Astrocyte of the cerebellum (primary cell): ENCODE results near the gene RPL14.
A peak's percentile ranks its signal among the peaks of the same experiment; 100 is the strongest.

Experiments
- DNase-seq: peaks from one replicate; pipeline ENCODE4 v3.0.0-alpha.2; 2011; ENCODE audit warnings: low read depth
- H3K4me3 ChIP-seq: 2 replicates; pipeline ENCODE4 v1.5.1; 2011; ENCODE audit warnings: mild to moderate bottlenecking, low read depth, low read length, moderate library complexity
- in situ Hi-C: cut with HindIII; loops from 2 replicates; pipeline ENCODE4 v1.10.0; 2017; ENCODE audit warnings: low sequenced_read_pairs
- TF ChIP-seq, protein P1 (sequence below): IDR thresholded peaks from 2 replicates; pipeline ENCODE4 v1.5.1; 2012; ENCODE audit warnings: low read length, low read depth, moderate library complexity, mild to moderate bottlenecking; ENCODE audit errors: missing control alignments

Gene RPL14

DNA sequence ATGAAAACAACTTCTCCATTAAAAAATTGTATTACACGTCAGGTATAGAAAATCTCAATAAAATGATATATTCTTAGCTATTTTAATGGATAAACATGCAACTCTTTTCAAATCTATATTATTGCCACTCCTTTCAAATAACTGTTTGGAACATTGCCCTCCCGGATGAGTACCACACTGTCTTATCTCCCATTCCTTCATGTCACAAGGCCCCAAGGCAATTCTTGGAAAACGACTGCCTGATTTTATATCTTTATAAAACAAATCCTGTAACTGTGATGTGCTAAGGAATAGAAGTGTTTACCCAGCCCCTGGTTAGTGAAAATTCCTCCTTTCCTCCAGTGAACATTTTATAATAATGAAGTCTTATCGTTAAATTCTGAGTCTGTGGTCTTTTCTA lies 13.6 kb downstream of the RPL14 start:
- no peak overlapping the region for H3K4me3 ChIP-seq
- in situ Hi-C loops = no loop called here
- TF ChIP-seq, protein P1, sequence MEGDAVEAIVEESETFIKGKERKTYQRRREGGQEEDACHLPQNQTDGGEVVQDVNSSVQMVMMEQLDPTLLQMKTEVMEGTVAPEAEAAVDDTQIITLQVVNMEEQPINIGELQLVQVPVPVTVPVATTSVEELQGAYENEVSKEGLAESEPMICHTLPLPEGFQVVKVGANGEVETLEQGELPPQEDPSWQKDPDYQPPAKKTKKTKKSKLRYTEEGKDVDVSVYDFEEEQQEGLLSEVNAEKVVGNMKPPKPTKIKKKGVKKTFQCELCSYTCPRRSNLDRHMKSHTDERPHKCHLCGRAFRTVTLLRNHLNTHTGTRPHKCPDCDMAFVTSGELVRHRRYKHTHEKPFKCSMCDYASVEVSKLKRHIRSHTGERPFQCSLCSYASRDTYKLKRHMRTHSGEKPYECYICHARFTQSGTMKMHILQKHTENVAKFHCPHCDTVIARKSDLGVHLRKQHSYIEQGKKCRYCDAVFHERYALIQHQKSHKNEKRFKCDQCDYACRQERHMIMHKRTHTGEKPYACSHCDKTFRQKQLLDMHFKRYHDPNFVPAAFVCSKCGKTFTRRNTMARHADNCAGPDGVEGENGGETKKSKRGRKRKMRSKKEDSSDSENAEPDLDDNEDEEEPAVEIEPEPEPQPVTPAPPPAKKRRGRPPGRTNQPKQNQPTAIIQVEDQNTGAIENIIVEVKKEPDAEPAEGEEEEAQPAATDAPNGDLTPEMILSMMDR = no peak
- no peak for DNase-seq

DNA sequence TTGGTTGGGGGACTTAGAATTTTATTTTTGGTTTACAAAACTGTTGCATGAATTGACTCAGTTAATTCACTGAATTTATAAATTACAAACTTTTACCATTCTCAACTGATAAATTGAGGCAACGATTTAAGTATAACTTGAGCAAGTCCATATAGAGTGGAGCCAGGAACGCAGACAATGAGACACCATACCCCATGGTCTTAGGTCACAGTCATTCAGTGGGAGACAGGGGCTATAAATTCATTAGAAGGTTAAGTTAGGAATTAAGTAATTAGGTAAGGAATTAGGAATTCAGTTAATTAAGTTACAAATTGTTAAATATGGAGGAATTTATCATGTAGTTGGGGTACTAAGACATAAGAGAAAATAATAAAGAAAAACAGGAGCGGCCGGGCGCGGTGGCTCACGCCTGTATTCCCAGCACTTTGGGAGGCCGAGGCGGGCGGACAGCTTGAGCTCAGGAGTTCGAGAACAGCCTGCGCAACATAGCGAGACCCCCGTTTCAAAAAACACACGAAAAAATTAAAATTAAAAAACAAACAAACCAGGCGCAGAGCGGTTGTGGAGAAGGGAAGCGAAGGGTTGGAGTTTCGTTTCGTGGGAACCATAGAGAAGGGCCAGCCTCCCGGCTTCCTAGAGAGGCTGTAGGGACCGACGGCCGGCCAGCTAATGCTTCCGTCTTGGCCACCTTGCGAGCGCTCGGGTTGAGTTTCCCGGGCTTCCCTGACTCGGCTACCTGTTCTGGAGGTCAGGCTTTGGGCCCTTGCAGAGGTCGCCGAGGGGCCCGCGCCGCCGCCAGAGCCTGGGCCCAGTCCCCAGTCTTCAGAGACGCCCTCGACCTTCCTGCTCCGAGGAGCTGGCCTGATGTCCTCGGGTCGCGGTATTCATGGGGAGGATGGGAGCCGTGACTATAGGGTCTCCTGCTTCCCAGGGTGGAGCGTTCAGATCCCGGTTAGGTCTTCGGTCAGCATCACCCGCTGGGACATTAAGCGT lies 19.6 kb downstream of the RPL14 start, which contains the start of gene ZNF619:
Gene ZNF619, plus strand, starts transcription at position 645 of the 993 bp plus-strand sequence. CDS start 858 bp downstream, outside the sequence.
- TF ChIP-seq, protein P1 = no peak
- peak; percentile 41 for DNase-seq
- H3K4me3 ChIP-seq = peak within 1 kb of the TSS; percentile 69
- in situ Hi-C loops = no loop called here

- in situ Hi-C loops = no loop called here
- peak overlapping the region; percentile 69 for H3K4me3 ChIP-seq
- TF ChIP-seq, protein P1 = no peak
- no peak for DNase-seq
Observed at GRCh38 chr3:40477666-40478065, 20.5 kb downstream of the RPL14 start.

- no peak for DNase-seq
- in situ Hi-C loops = no loop called here
Observed at GRCh38 chr3:40487172-40487571, 30.0 kb downstream of the RPL14 start.

GRCh38 chr3:40490916-40491315 lies 33.8 kb downstream of the RPL14 start:
- no peak for DNase-seq
- in situ Hi-C loops = no loop called here
- no peak overlapping the region for H3K4me3 ChIP-seq
- TF ChIP-seq, protein P1 = no peak

More at GRCh38 chr3:40487172-40487571, 30.0 kb downstream of the RPL14 start:
- TF ChIP-seq, protein P1 = no peak
- no peak overlapping the region for H3K4me3 ChIP-seq

DNA sequence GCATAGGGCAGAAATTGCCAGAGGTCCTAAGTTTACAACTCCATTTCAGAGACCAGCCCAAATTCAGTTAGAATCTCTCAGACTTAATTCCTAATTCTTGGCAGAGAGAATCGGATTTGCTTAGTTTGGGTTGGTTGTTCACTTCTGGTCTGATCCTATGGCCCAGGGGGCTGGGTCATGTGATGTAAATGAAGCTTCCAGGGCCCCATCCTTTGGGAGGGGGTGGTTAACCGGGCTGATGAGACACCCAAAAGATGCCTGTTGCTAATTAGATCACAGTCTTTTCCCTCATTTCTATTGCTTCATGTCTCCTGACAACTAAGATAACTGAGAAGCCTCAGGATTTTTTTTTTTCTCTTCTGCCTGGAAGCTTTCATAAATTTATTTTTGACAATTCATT lies 37.6 kb downstream of the RPL14 start:
- in situ Hi-C loops = no loop called here
- DNase-seq = no peak
- TF ChIP-seq, protein P1 = no peak
- H3K4me3 ChIP-seq = no peak overlapping the region
